ENCODE data around the gene ZBP1.

Gene ZBP1

GRCh38 chr20:57564951-57565642 lies 55.1 kb downstream of the ZBP1 start:
- TF ChIP-seq BACH2 (CRISPR knock-in tag; IDR thresholded peaks at IDR 0.05; ENCODE audit: borderline replicate concordance), result no peak
- TF ChIP-seq GLIS3 (CRISPR knock-in tag; IDR thresholded peaks at IDR 0.05), result no peak
- TF ChIP-seq OSR1 (CRISPR knock-in tag; IDR thresholded peaks at IDR 0.05), result no peak
- no peak for ATAC-seq

- no peak for ATAC-seq
Observed at GRCh38 chr20:57564180-57564802, 55.9 kb downstream of the ZBP1 start.

GRCh38 chr20:57563522-57563921 lies 56.7 kb downstream of the ZBP1 start:
- no peak for TF ChIP-seq ZFP30 (CRISPR knock-in tag; IDR thresholded peaks at IDR 0.05)
- no peak for TF ChIP-seq TCF4 (CRISPR knock-in tag; IDR thresholded peaks at IDR 0.05; ENCODE audit: borderline replicate concordance)
- no peak for ATAC-seq

More at GRCh38 chr20:57564180-57564802, 55.9 kb downstream of the ZBP1 start:
- no peak for TF ChIP-seq PPARA (CRISPR knock-in tag; IDR thresholded peaks at IDR 0.05; ENCODE audit: borderline replicate concordance)
- no peak for TF ChIP-seq CREB5 (CRISPR knock-in tag; IDR thresholded peaks at IDR 0.05; ENCODE audit: low read depth)
- TF ChIP-seq PATZ1 (CRISPR knock-in tag; IDR thresholded peaks at IDR 0.05; ENCODE audit: borderline replicate concordance), result no peak

- no peak for TF ChIP-seq PATZ1 (CRISPR knock-in tag; IDR thresholded peaks at IDR 0.05; ENCODE audit: borderline replicate concordance)
- TF ChIP-seq TSHZ2 (CRISPR knock-in tag; IDR thresholded peaks at IDR 0.05), result no peak
- ATAC-seq, result no peak
Observed at GRCh38 chr20:57562541-57563465, 57.4 kb downstream of the ZBP1 start.

- no peak for ATAC-seq
- TF ChIP-seq TSHZ2 (CRISPR knock-in tag; IDR thresholded peaks at IDR 0.05), result no peak
Observed at GRCh38 chr20:57561356-57562279, 58.6 kb downstream of the ZBP1 start.

Data from SK-N-SH treated with all-trans-retinoic acid at 6 μM for 48 hours (cell line).